Measurements from ENCODE around the gene ZNF197. TPM values are rescaled to one million over a fixed set of nuclear protein-coding genes. Genes with fewer than 3 reads are reported as not detected.

The ZNF197 gene
- total RNA-seq, 1 experiment from 2014 or later, result 16.4 TPM

- POLR2A ChIA-PET, result no interaction called here
- peaks cover 41% of the 10 kb centered on the region for H3K9me3 Mint-ChIP-seq
- peaks cover 2% of the 10 kb centered on the region; the same call in 1 of the 2 replicates for H3K27me3 Mint-ChIP-seq (ENCODE audit: low read depth)
- ATAC-seq, result no peak
- no peak for TF ChIP-seq EMX1 (CRISPR knock-in tag; IDR thresholded peaks at IDR 0.05)
- TF ChIP-seq NFATC4 (CRISPR knock-in tag; IDR thresholded peaks at IDR 0.05), result no peak
- no peak for TF ChIP-seq FOXP4 (CRISPR knock-in tag; IDR thresholded peaks at IDR 0.05)
- peaks cover 62% of the 10 kb centered on the region for H3K36me3 Mint-ChIP-seq
- H3K4me1 Mint-ChIP-seq, result no peaks in the 10 kb centered on the region
- no peak for DNase-seq (ENCODE audit: low spot score)
- no peak overlapping the region for H3K27ac Mint-ChIP-seq
- H3K4me3 Mint-ChIP-seq, result no peak overlapping the region
- CTCF ChIA-PET, result no interaction called here
These were observed 17.5 kb downstream of the ZNF197 start for GRCh38 chr3:44642337-44642736.

- DNase-seq (ENCODE audit: low spot score) (no peak), ATAC-seq (no peak)
- H3K36me3 Mint-ChIP-seq, result peaks cover 56% of the 10 kb centered on the region
- peaks cover 2% of the 10 kb centered on the region; the same call in 1 of the 2 replicates for H3K27me3 Mint-ChIP-seq (ENCODE audit: low read depth)
- POLR2A ChIA-PET, result no interaction called here
- CTCF ChIA-PET, result no interaction called here
- peaks cover 41% of the 10 kb centered on the region for H3K9me3 Mint-ChIP-seq
- no peak overlapping the region for H3K4me3 Mint-ChIP-seq
- no peak overlapping the region for H3K27ac Mint-ChIP-seq
- TF ChIP-seq HMGA2 (CRISPR knock-in tag; IDR thresholded peaks at IDR 0.05) (no peak), ZNF532 (CRISPR knock-in tag; IDR thresholded peaks at IDR 0.05; ENCODE audit: borderline replicate concordance) (no peak), GTF2I (CRISPR knock-in tag; conservative IDR thresholded peaks at IDR 0.05) (no peak), NFATC4 (CRISPR knock-in tag; IDR thresholded peaks at IDR 0.05) (no peak), NFYB (CRISPR knock-in tag; conservative IDR thresholded peaks at IDR 0.05; ENCODE audit: low read depth) (no peak), GRHL2 (CRISPR knock-in tag; IDR thresholded peaks at IDR 0.05; ENCODE audit: insufficient replicate concordance, severe bottlenecking) (no peak), MXD4 (CRISPR knock-in tag; IDR thresholded peaks at IDR 0.05; ENCODE audit: borderline replicate concordance) (no peak), NR1H2 (CRISPR knock-in tag; IDR thresholded peaks at IDR 0.05) (no peak), NFE2L1 (CRISPR knock-in tag; IDR thresholded peaks at IDR 0.05) (no peak), MYBL2 (CRISPR knock-in tag; IDR thresholded peaks at IDR 0.05) (no peak), ATF2 (CRISPR knock-in tag; IDR thresholded peaks at IDR 0.05; ENCODE audit: borderline replicate concordance, low read depth) (no peak), ZNF425 (CRISPR knock-in tag; conservative IDR thresholded peaks at IDR 0.05) (no peak), SOX15 (CRISPR knock-in tag; IDR thresholded peaks at IDR 0.05) (no peak), E2F4 (CRISPR knock-in tag; IDR thresholded peaks at IDR 0.05; ENCODE audit: borderline replicate concordance, low read depth) (no peak), EMX1 (CRISPR knock-in tag; IDR thresholded peaks at IDR 0.05) (no peak), ARID4B (CRISPR knock-in tag; IDR thresholded peaks at IDR 0.05; ENCODE audit: borderline replicate concordance) (no peak), TCF7 (CRISPR knock-in tag; IDR thresholded peaks at IDR 0.05; ENCODE audit: low read depth) (no peak)
- H3K4me1 Mint-ChIP-seq, result peaks cover 2% of the 10 kb centered on the region
These were observed 18.2 kb downstream of the ZNF197 start for GRCh38 chr3:44643024-44643423.

Data from WTC11 (cell line).